GM15510 (cell line): ENCODE measurements around the gene KIF23.

Experiments used
- POLR2A ChIP-seq: IDR thresholded peaks from 3 replicates; pipeline ENCODE4 v1.6.1; 2011; ENCODE audit warnings: borderline replicate concordance; ENCODE audit not compliant: insufficient read length; ENCODE audit errors: extremely low read depth

KIF23 gene

GRCh38 chr15:69392352-69392751, 21.8 kb upstream of the KIF23 start:
- TF ChIP-seq POLR2A: no peak

GRCh38 chr15:69393831-69394491, 20.2 kb upstream of the KIF23 start:
- TF ChIP-seq POLR2A: no peak

DNA sequence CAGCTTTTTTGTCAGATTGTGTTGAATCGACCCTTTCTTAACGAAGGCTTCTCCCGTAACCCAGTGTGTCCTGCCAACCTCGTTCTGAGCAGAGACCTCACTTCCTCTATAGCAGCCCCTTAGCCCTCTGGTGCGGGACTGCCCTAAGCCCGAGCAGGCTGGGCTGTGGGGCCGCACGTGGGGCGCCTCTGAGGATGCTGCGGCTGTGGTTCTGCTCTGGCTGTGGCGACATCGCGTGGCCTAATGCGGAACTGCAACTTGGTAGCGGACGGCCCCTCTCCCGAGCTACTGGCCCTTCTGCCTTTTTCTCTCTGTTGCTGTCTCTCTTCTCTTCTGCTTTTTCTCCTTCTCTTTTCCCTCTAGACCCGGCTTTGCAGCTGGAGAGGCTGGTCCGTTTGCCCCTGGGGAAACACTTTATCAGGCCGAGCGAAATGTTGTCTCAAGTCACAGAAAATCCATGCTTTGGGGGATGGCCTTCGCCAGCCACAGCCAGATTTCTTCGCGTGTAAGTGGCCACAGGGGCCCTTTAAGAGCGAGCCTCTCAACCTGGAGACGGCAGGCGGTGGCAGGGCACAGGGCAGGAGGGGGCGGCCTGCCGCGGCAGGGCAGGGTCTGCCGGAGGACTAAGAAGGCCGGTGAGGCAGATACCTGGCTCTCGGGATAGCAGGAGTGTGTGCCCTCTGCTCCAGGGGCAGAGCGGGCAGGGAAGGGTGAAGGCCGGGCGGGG, 19.4 kb upstream of the KIF23 start:
- TF ChIP-seq POLR2A: no peak

GRCh38 chr15:69395460-69395859, 18.7 kb upstream of the KIF23 start:
- TF ChIP-seq POLR2A: no peak

GRCh38 chr15:69395991-69396390, 18.2 kb upstream of the KIF23 start:
- TF ChIP-seq POLR2A: no peak

DNA sequence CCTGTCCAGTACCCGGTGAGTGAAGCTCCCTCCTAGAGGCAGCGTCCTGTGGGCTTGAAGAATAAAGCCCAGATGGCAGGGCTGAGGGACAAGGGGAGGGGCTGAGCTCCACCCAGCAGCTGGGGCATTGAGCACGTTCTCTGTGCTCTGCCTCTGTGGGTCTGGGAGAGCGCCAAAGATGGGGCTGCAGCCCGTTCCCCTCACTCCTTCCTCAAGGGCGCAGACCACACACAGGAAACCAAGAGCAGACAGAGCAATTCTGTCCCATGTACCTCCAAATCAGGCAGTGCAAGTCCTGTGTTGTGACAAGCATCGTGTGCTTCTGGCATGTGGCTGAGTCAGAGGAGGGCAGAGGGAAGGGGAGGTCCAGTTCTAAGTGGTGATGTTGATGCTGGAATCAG, 15.7 kb upstream of the KIF23 start:
- no peak for TF ChIP-seq POLR2A

GRCh38 chr15:69400850-69401249, 13.3 kb upstream of the KIF23 start:
- no peak for TF ChIP-seq POLR2A

DNA sequence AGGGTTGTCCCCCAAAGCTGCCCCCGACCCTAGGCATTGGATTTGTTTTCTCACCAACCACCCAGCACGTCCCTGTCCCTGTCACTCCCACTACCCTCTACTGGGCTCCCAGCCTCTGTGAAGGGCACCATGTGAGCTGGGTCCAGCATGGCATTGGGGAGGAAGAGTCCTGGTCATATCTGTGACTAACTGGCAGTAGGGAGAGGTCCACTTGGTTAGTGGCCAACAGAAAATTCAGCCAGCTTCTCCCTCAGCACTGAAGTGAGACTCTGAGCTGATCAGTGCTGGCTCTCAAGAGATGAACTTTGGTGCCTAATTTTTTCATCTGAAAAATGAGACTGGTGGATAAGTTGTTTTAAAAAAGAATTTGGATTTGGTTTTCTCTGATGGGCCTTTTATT, 11.3 kb upstream of the KIF23 start:
- no peak for TF ChIP-seq POLR2A

- no peak for TF ChIP-seq POLR2A
These were observed 10.6 kb upstream of the KIF23 start for GRCh38 chr15:69403594-69403993.

- TF ChIP-seq POLR2A: no peak
These were observed 9.0 kb upstream of the KIF23 start for GRCh38 chr15:69405110-69405509.

GRCh38 chr15:69407719-69408400, 6.3 kb upstream of the KIF23 start:
- TF ChIP-seq POLR2A: no peak

GRCh38 chr15:69408841-69409240, 5.3 kb upstream of the KIF23 start:
- TF ChIP-seq POLR2A: no peak

GRCh38 chr15:69410248-69410874, 3.8 kb upstream of the KIF23 start:
- no peak for TF ChIP-seq POLR2A

DNA sequence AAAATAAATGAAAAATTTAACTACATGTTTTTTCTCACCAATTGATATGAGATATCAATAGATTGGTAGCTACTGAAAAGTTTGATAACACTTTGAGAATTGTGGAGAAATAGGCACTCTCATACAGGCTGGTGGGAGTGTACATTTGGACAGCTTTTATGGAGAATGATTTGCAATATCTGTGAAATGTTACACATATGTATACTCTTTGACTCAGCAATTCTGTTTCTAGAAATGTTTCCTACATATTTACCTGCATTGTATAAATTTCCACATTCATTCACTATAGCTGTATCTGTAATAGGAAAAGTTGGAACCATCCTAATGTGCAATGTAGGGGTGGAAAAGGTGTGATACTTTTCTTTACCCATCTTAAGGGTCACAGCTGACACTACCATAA, 1.9 kb upstream of the KIF23 start:
- TF ChIP-seq POLR2A: no peak

DNA sequence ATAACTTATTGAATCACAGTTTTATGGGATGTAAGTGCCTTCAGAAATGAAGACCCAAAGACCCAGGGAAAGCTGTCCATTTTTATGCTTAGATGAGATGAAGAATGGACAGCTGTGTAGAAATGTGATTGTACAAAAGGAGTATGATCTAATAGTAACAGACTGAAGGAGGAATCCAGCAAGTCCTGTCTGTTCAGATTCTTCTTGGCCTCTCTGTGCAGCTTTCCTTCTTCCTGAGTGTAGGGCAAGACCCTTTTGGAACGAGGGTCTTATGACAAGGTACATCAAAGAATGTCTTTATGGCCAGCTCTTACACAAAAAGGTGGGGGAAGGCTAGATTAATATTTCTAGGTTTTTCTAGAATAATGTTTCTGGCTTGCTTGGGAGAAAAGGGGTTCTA, 1.4 kb upstream of the KIF23 start:
- TF ChIP-seq POLR2A: no peak
